Nephron progenitor cell (in vitro differentiated cells): ENCODE results near the gene TFDP1.
"Not testable (repeated sequence)": the region's sequence is repeated elsewhere in the genome, so short reads cannot be mapped to it uniquely, and the experiment has no call there.

ENCODE experiments used
- DNase-seq: peaks from one replicate; pipeline ENCODE4 v3.0.0; 2021
- H3K27ac Mint-ChIP-seq: 2 replicates; pipeline ENCODE4 v1.8.0; 2021; ENCODE audit warnings: mild to moderate bottlenecking, moderate library complexity, mixed read lengths
- H3K27me3 Mint-ChIP-seq: 2 replicates; pipeline ENCODE4 v1.8.0; 2021; ENCODE audit warnings: mild to moderate bottlenecking, low read depth, mixed read lengths; ENCODE audit not compliant: poor library complexity
- H3K36me3 Mint-ChIP-seq: 2 replicates; pipeline ENCODE4 v1.8.0; 2021; ENCODE audit warnings: low read depth, mixed read lengths
- H3K4me1 Mint-ChIP-seq: 2 replicates; pipeline ENCODE4 v1.8.0; 2021; ENCODE audit warnings: mixed read lengths
- H3K4me3 Mint-ChIP-seq: 2 replicates; pipeline ENCODE4 v1.8.0; 2021; ENCODE audit warnings: mild to moderate bottlenecking, moderate library complexity, mixed read lengths
- H3K9me3 Mint-ChIP-seq: 2 replicates; pipeline ENCODE4 v1.8.0; 2021; ENCODE audit warnings: mild to moderate bottlenecking, moderate library complexity, mixed read lengths
- TF ChIP-seq, protein P1 (sequence below): fragments of 200-600 bp; sonication (generic); IDR thresholded peaks from 2 replicates; pipeline ENCODE4 v1.5.0; 2021; ENCODE audit warnings: antibody characterized with exemption

The TFDP1 gene

DNA sequence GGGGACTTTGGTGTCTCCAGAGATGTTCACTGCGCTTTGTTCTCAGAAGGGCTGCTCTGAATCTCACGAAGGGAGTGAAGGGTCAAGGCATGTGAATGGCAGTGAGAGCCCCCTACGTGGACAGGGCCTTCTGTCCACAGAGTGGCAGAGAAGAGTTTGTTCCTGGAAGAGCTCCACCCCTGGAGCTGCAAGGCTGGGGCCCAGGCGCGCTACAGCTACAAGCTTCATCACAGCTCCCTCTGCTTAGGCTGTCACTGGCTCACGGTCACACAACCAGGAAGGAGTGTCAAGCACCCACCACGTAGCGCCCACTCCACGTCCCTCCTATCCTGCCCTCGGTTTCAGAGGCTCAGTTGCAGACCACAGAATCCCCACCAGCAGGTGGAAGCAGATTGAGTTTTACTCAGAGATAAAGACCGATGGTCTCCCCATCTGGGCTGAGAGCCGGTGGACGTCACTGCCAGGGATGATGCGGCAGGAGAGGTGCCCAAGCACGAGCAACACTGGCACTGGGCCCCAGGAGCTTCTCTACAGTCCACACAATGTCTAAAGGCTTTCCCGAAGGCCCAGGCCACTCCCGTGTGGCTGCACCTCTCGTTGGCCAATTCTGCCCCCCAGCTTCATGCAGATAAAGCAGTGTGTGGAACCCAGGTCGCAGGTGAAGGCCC, 23.0 kb upstream of the TFDP1 start:
- Mint-ChIP-seq H3K36me3 (no peaks in the 10 kb centered on the region), H3K4me1 (peaks cover 56% of the 10 kb centered on the region), H3K27me3 (no peaks in the 10 kb centered on the region), H3K27ac (no peak overlapping the region), H3K4me3 (no peak overlapping the region), H3K9me3 (no peaks in the 10 kb centered on the region)
- no peak for DNase-seq
- TF ChIP-seq, protein P1, sequence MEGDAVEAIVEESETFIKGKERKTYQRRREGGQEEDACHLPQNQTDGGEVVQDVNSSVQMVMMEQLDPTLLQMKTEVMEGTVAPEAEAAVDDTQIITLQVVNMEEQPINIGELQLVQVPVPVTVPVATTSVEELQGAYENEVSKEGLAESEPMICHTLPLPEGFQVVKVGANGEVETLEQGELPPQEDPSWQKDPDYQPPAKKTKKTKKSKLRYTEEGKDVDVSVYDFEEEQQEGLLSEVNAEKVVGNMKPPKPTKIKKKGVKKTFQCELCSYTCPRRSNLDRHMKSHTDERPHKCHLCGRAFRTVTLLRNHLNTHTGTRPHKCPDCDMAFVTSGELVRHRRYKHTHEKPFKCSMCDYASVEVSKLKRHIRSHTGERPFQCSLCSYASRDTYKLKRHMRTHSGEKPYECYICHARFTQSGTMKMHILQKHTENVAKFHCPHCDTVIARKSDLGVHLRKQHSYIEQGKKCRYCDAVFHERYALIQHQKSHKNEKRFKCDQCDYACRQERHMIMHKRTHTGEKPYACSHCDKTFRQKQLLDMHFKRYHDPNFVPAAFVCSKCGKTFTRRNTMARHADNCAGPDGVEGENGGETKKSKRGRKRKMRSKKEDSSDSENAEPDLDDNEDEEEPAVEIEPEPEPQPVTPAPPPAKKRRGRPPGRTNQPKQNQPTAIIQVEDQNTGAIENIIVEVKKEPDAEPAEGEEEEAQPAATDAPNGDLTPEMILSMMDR: no peak

DNA sequence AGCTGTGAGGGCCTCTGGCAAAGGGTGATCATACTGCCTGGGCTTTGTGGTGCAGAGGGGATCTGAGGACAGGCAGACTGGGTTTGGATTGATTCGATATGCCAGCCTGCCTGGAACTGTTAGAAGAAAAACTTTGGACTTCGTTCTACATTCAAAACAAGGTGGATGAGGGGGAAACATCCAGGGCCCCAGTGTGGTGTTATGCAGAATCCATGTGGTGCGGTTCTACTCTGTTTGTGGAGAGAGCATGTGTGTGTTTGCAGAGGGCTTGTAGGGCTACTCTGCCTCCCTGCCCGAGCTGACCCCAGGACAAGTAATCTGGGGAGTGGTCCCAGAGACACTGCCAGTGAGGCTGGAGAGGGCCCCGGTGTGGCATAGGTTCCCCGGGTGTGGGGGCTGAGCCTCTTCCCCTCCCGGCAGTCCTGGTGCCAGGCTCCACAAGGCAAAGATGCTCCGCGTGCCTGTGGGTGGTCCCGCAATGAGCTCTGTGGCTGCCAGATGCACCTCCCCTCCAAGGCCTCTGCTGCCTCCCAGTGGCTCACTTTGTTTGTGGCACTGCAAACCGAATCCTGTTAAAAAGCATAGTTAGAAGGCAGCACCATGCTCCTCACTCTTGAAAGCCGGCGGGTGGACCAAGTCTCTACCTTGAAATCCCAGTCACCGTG, 22.3 kb upstream of the TFDP1 start:
- Mint-ChIP-seq H3K36me3 (peaks cover 5% of the 10 kb centered on the region), H3K4me1 (peaks cover 60% of the 10 kb centered on the region), H3K27me3 (no peaks in the 10 kb centered on the region), H3K9me3 (no peaks in the 10 kb centered on the region), H3K27ac (peak overlapping the region; percentile 87), H3K4me3 (no peak overlapping the region)
- DNase-seq: peak; percentile 84
- TF ChIP-seq, protein P1: peak; percentile 73

DNA sequence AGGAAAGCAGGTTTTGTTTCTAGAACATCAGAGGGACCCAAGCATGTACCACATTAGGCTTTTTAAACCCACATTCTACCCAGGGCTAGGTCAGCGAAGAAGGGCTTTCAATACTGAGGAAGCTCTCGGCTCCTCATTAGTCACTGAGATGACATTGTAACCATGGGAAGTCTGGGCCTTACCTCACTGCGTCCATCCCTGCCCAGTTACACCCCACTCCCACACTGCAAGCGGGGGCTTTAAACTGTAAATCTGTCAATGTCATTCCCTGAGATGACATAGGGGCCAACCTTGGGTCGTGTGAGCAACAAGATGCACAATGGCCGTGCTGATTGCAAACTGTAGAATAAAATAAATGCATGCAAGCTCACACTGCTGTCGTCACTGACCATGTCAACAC, 21.7 kb upstream of the TFDP1 start:
- H3K27me3 Mint-ChIP-seq: no peaks in the 10 kb centered on the region
- H3K4me1 Mint-ChIP-seq: peaks cover 60% of the 10 kb centered on the region
- no peak for DNase-seq
- no peak overlapping the region for H3K4me3 Mint-ChIP-seq
- no peaks in the 10 kb centered on the region for H3K9me3 Mint-ChIP-seq
- H3K27ac Mint-ChIP-seq: peak overlapping the region; percentile 87
- TF ChIP-seq, protein P1: no peak
- peaks cover 5% of the 10 kb centered on the region for H3K36me3 Mint-ChIP-seq

DNA sequence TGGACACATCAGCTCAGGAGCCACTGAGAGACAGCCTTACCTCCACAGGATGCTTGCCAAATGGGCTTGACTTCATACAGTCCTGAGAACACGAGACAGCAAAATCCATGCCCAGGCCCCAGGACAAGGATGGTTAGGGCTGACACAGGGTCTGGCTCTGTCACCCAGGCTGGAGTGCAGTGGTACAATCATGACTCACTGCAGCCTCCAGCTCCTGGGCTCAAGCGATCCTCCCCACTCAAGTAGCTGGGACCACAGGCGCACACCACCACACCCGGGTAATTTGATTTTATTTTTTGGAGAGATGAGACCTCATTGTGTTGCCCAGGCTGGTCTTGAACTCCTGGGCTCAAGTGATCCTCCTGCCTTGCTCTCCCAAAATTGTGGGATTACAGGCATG, 21.0 kb upstream of the TFDP1 start:
- H3K9me3 Mint-ChIP-seq, H3K36me3 Mint-ChIP-seq, H3K27me3 Mint-ChIP-seq, DNase-seq, H3K27ac Mint-ChIP-seq, H3K4me3 Mint-ChIP-seq: not testable (repeated sequence)
- H3K4me1 Mint-ChIP-seq: peaks cover 56% of the 10 kb centered on the region

DNA sequence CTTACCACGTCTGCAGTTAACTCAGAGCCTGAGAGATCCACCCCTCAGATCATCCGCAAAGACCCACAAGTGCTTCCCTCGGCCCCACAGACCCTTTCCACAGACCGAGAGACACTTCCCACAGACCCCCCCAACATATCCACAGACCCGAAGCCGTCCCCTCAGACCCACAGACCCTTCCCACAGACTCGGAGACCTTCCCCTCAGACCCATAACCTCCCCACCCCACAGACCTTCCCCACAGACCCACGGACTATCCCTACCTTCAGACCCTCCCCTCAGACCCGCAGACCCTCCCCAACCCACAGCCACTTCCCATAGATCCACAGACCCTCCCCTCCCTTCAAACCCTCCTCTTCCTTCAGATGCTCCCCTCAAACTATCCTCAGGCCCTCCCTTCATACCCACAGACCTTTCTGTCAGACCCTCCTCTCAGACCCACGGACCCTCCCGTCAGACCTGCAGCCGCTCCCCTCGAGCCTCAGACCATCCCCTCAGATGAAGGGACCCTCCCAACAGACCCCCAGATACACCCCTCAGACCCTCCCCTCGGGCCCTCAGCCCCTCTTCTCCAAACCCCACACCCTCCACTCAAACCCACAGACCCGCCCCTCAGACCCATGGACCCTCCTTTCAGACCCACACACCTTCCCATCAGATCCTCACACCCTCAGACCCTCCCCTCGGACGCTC, 20.1 kb upstream of the TFDP1 start:
- H3K36me3 Mint-ChIP-seq: peaks cover 5% of the 10 kb centered on the region

More for the DNA sequence above, 20.1 kb upstream of the TFDP1 start:
- Mint-ChIP-seq H3K27ac (peak overlapping the region; percentile 30), H3K27me3 (no peaks in the 10 kb centered on the region), H3K4me3 (no peak overlapping the region), H3K4me1 (peaks cover 47% of the 10 kb centered on the region), H3K9me3 (no peaks in the 10 kb centered on the region)
- DNase-seq: no peak
- TF ChIP-seq, protein P1: no peak
